ENCODE data around the gene RAPSN.

The RAPSN gene

GRCh38 chr11:47431356-47432083, 17.4 kb downstream of the RAPSN start:
- DNase-seq: no peak

DNA sequence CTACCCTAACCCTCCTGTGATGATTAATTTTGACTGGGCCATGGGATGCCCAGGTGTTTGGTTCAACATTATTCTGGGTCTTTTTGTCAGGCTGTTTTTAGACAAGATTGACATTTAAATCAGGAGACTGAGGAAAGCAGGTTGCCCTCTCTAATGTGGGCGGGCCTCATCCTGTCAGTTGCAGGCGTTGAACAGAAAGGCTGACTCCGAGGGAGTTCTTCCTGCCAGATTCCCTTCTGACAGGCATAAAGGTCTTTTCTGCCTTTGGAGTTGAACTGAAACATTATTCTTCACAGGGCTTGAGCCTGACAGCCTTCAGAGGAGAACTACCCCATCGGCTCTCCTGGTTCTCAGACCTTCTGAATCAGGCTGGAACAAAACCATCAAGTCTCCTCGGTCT, 18.4 kb downstream of the RAPSN start:
- DNase-seq: no peak

GRCh38 chr11:47426062-47426956, 22.6 kb downstream of the RAPSN start, which contains the start of gene PSMC3:
Gene PSMC3, minus strand, starts transcription at chr11:47426439. Its CDS starts 160 bp downstream, at chr11:47426279.
- peak; percentile 99 to 100 (median 100) for DNase-seq

DNA sequence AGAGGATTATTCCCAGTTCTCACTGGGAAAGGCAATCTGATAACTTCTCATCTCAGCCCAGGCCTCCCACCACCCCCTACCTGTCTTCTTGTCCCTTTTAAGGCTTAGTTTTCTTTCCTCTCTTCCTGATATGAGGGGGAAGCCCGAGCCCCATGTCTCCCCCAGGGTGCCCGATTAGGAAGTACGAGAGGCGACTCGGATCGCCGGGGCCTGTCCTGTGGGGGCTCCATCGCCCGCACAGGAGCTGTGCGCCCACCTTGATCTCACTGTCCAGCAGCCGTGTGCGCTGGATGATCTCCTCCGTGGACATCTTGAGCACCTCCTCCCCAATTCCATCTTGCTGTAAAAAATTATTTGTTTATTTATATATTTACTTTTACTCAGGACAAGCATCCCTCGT, 23.3 kb downstream of the RAPSN start:
- peak in 1 of 3 donors; percentile 29 for DNase-seq

GRCh38 chr11:47418454-47419259, 30.3 kb downstream of the RAPSN start:
- no peak for DNase-seq

- no peak for DNase-seq
These were observed 31.2 kb downstream of the RAPSN start for GRCh38 chr11:47417712-47418111.

DNA sequence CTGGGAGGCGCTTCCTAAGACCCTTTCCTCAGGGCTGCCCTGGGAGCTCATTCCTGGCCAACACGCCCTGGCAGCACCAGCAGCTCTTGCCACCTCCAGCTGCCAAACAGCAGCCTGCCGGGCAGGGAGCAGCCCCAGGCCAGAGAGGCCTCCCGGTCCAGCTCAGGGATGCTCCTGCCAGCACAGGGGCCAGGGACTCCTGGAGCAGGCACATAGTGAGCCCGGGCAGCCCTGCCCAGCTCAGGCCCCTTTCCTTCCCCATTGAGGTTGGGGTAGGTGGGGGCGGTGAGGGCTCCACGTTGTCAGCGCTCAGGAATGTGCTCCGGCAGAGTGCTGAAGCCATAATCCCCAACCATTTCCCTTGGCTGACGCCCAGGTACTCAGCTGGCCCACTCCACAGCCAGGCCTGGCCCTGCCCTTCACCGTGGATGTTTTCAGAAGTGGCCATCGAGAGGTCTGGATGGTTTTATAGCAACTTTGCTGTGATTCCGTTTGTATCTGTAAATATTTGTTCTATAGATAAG, 32.9 kb downstream of the RAPSN start:
- DNase-seq: no peak

- no peak for DNase-seq
These were observed 33.7 kb downstream of the RAPSN start for GRCh38 chr11:47415091-47415854.

DNA sequence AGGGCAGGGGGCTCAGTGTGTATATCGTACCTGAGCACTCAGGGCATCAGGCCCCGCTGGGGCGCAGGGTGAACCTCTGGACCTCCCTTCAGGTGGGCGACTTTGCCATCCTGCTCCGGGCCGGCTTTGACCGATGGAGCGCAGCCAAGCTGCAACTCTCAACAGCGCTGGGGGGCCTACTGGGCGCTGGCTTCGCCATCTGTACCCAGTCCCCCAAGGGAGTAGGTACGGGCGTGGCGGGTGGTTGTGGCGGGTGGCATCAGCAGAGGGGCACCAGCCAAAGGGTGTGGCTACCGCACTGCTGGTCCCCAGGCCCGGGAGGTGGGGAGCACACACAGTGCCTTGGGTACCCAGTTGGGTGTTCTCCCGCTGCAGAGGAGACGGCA, 34.3 kb downstream of the RAPSN start:
- no peak for DNase-seq

GRCh38 chr11:47413908-47414684, 34.8 kb downstream of the RAPSN start:
- DNase-seq: no peak

GRCh38 chr11:47413351-47413750, 35.6 kb downstream of the RAPSN start:
- no peak for DNase-seq

GRCh38 chr11:47411884-47412746, 36.8 kb downstream of the RAPSN start:
- peak; percentile 70 to 90 (median 80) for DNase-seq

GRCh38 chr11:47410370-47411264, 38.3 kb downstream of the RAPSN start:
- DNase-seq: peak in 1 of 3 donors; percentile 17

- peak in 1 of 3 donors; percentile 16 for DNase-seq
These were observed 39.2 kb downstream of the RAPSN start for GRCh38 chr11:47409440-47410369.

DNA sequence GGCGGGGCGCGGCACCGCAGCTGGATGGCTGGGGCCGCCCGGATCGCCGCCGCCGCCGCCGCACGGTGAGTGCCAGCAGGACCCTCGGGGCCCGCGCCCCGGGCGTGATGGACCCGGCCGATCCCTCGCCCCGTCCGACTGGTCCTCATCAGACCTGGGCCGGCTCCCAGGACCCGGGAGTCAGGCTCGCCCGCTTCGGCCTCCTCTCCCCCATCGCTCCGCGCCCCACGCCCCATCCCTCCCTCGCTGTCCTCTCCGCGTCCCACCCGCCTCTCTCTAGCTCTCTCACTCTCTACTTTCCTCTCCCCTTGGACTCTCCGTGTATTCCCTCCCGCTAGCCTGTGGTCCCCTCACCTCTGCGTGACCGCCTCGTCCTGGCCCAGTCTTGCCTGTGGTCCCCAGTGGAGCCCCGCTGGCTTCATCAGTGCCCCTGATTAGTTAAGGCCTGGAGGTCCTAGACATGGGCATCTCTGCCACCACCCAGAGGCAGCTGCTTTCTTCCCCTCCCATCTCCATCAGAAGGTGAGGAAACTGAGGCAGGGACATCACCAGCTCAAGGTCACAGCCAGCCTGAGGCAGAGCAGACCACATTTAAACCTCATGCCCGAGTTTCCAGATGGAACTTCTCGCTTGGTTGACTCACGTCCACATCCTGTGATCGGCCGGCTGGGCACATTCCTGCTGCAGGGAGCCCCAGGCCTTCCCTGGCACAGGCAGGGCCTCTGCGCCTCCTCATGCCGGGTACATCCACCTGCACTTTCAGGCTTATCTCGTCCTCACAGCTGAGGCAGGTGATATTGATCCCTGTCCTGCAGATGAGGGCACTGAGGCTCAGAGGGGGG, 40.1 kb downstream of the RAPSN start:
- peak; percentile 63 to 67 (median 67) for DNase-seq

- peak; percentile 99 to 100 (median 99) for DNase-seq
These were observed 41.0 kb downstream of the RAPSN start, which contains the start of gene SLC39A13 for GRCh38 chr11:47407746-47408590. Gene SLC39A13, plus strand, starts transcription at chr11:47408590. Its CDS starts 1,505 bp downstream, at chr11:47410095.
